G401 (cell line): ENCODE measurements around the gene BRCA2. TPM values are rescaled to one million over a fixed set of nuclear protein-coding genes. Genes with fewer than 3 reads are reported as not detected.

ENCODE experiments used
- DNase-seq: peaks from one replicate; pipeline ENCODE4 v3.0.0-alpha.2; 2015; ENCODE audit warnings: low spot score
- in situ Hi-C: cut with HindIII; loops from 2 replicates; pipeline ENCODE4 v1.10.0; 2016; ENCODE audit warnings: low sequenced_read_pairs, mixed read lengths
- total RNA-seq: library from RNA; depleted of rRNA; stranded (reverse); fragments of >200 nt; shearing (Covaris generic); gene quantifications from 2 replicates; pipeline ENCODE4 v1.2.3, GENCODE V29; 2014; rRNA removed

Gene BRCA2
- total RNA-seq, result 4.2 and 15.5 TPM in 2 replicates

- in situ Hi-C loops, result no loop called here
- peak; percentile 84 for DNase-seq
Observed at GRCh38 chr13:32315238-32316027, at the start of gene BRCA2, which contains the start of gene ZAR1L. TSS of gene BRCA2 (plus strand) at chr13:32315508. CDS start at chr13:32316461, 953 bp downstream. TSS of gene ZAR1L (minus strand) at chr13:32315363. CDS start at chr13:32311925, 3,438 bp downstream.

GRCh38 chr13:32265726-32266125, 49.6 kb upstream of the BRCA2 start:
- DNase-seq, result no peak
- in situ Hi-C loops, result no loop called here

GRCh38 chr13:32266130-32266529, 49.2 kb upstream of the BRCA2 start:
- no peak for DNase-seq
- in situ Hi-C loops, result no loop called here

- DNase-seq, result no peak
- in situ Hi-C loops, result no loop called here
Observed at GRCh38 chr13:32267836-32268439, 47.4 kb upstream of the BRCA2 start.

GRCh38 chr13:32272021-32272683, 43.2 kb upstream of the BRCA2 start:
- no peak for DNase-seq

GRCh38 chr13:32277839-32278238, 37.5 kb upstream of the BRCA2 start:
- DNase-seq, result no peak

More at GRCh38 chr13:32272021-32272683, 43.2 kb upstream of the BRCA2 start:
- in situ Hi-C loops, result no loop called here

GRCh38 chr13:32278426-32278825, 36.9 kb upstream of the BRCA2 start:
- in situ Hi-C loops, result no loop called here
- no peak for DNase-seq

More at GRCh38 chr13:32277839-32278238, 37.5 kb upstream of the BRCA2 start:
- in situ Hi-C loops, result no loop called here

- in situ Hi-C loops, result no loop called here
Observed at GRCh38 chr13:32281096-32281495, 34.2 kb upstream of the BRCA2 start.

GRCh38 chr13:32282096-32282711, 33.1 kb upstream of the BRCA2 start:
- in situ Hi-C loops, result no loop called here
- DNase-seq, result no peak

More at GRCh38 chr13:32281096-32281495, 34.2 kb upstream of the BRCA2 start:
- DNase-seq, result no peak

GRCh38 chr13:32284927-32285632, 30.2 kb upstream of the BRCA2 start:
- no peak for DNase-seq
- in situ Hi-C loops, result no loop called here

- in situ Hi-C loops, result no loop called here
- DNase-seq, result no peak
Observed at GRCh38 chr13:32285633-32285965, 29.7 kb upstream of the BRCA2 start.

GRCh38 chr13:32297206-32297605, 18.1 kb upstream of the BRCA2 start:
- DNase-seq, result no peak
- in situ Hi-C loops, result no loop called here

GRCh38 chr13:32298695-32299094, 16.6 kb upstream of the BRCA2 start:
- no peak for DNase-seq
- in situ Hi-C loops, result no loop called here

GRCh38 chr13:32299893-32300292, 15.4 kb upstream of the BRCA2 start:
- in situ Hi-C loops, result no loop called here
- no peak for DNase-seq

GRCh38 chr13:32300406-32300805, 14.9 kb upstream of the BRCA2 start:
- in situ Hi-C loops, result no loop called here
- no peak for DNase-seq

GRCh38 chr13:32300920-32301319, 14.4 kb upstream of the BRCA2 start:
- no peak for DNase-seq
- in situ Hi-C loops, result no loop called here

- no peak for DNase-seq
- in situ Hi-C loops, result no loop called here
Observed at GRCh38 chr13:32302461-32302860, 12.8 kb upstream of the BRCA2 start.

- no peak for DNase-seq
- in situ Hi-C loops, result no loop called here
Observed at GRCh38 chr13:32305646-32306045, 9.7 kb upstream of the BRCA2 start.
